ENCODE measurements around the gene NPM1. TPM values are rescaled to one million over a fixed set of nuclear protein-coding genes. Genes with fewer than 3 reads are reported as not detected.
"Not testable (repeated sequence)": the region's sequence is repeated elsewhere in the genome, so short reads cannot be mapped to it uniquely, and the experiment has no call there.

NPM1 gene
- total RNA-seq, 3 donors from 2014 or later: 582 to 739 (median 669) TPM

DNA sequence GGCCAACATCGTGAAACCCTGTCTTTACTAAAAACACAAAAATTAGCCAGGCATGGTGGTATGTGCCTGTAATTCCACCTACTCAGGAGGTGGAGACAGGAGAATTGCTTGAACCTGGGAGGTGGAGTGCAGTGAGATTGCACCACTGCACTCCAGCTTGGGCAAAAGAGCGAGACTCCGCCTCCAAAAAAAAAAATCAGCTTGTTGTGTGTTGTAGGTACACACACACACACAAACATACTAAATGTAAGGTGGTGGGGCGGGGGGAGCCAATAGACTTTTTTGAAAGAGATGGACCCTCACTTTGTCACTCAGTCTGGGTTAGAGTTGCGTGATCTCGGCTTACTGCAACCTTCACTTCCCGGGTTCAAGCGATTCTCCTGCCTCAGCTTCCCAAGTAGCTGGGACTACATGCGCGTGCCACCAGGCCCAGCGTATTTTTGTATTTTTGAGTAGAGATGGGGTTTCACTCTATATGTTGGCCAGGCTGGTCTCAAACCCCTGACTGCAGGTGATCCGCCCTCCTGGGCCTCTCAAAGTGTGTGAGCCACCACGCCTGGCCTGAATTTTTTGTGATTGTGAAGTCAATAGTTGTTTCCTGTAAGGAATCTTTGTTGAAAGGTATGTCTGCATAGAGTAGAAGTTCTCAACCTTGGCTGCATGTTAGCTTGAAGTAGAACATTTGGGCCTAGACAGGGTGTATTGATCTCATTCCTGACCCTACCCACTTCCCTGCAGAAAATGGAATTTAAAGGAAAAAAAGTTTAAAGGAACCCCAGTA, 13.7 kb downstream of the NPM1 start:
- no peak overlapping the region for H3K27ac ChIP-seq
- no peaks in the 10 kb centered on the region for H3K27me3 ChIP-seq
- peaks cover 4% of the 10 kb centered on the region for H3K36me3 ChIP-seq
- no peak overlapping the region for H3K4me3 ChIP-seq
- intact Hi-C loops (cut with DNase I; ENCODE audit: low total_unique reads): no loop called here
- no peaks in the 10 kb centered on the region for H3K4me1 ChIP-seq
- DNase-seq (ENCODE audit: low spot score in 2 of 2): no peak
- H3K9me3 ChIP-seq: no peaks in the 10 kb centered on the region
- TF ChIP-seq POLR2AphosphoS5 (IDR thresholded peaks at IDR 0.05) (no peak), POLR2A (IDR thresholded peaks at IDR 0.05) (no peak)
- TF ChIP-seq, protein P1, sequence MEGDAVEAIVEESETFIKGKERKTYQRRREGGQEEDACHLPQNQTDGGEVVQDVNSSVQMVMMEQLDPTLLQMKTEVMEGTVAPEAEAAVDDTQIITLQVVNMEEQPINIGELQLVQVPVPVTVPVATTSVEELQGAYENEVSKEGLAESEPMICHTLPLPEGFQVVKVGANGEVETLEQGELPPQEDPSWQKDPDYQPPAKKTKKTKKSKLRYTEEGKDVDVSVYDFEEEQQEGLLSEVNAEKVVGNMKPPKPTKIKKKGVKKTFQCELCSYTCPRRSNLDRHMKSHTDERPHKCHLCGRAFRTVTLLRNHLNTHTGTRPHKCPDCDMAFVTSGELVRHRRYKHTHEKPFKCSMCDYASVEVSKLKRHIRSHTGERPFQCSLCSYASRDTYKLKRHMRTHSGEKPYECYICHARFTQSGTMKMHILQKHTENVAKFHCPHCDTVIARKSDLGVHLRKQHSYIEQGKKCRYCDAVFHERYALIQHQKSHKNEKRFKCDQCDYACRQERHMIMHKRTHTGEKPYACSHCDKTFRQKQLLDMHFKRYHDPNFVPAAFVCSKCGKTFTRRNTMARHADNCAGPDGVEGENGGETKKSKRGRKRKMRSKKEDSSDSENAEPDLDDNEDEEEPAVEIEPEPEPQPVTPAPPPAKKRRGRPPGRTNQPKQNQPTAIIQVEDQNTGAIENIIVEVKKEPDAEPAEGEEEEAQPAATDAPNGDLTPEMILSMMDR (IDR thresholded peaks at IDR 0.05): no peak

DNA sequence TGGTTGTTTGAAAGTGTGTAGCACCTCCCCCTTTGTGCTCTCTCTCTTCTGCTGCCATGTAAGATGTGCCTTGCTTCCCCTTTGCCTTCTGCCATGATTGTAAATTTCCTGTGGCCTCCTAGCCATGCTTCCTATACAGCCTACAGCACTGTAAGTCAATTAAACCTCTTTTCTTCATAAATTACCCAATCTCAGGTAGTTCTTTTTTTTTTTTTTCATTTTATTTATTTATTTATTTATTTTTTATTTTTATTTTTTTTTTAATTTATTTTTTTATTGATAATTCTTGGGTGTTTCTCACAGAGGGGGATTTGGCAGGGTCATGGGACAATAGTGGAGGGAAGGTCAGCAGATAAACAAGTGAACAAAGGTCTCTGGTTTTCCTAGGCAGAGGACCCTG, 15.1 kb downstream of the NPM1 start:
- H3K9me3 ChIP-seq; H3K4me1 ChIP-seq; intact Hi-C loops (cut with DNase I; ENCODE audit: low total_unique reads): not testable (repeated sequence)

DNA sequence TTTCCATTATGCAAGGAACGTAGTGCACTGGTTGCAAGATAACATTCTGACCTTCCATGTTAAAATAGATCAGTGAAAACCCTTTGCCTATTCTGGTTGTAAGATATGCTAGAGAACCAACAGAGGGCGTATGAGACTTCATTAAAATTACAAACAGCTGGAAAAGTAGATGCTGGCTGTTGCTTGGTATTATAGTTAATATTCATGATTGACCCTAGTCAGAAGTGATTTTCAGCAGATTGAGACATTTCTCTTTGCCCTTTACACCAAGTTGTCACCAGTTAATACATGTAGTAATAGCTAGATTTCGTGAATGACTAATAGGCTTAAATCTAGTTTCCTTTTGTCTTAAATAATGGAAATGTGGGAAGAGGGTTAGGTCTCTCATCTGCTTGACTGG, 18.0 kb downstream of the NPM1 start:
- H3K36me3 ChIP-seq: peaks cover 4% of the 10 kb centered on the region
- intact Hi-C loops (cut with DNase I; ENCODE audit: low total_unique reads): no loop called here
- DNase-seq (ENCODE audit: low spot score in 2 of 2): no peak

More for the DNA sequence above, 15.1 kb downstream of the NPM1 start:
- DNase-seq (ENCODE audit: low spot score in 2 of 2); H3K36me3 ChIP-seq; H3K4me3 ChIP-seq; H3K27me3 ChIP-seq; H3K27ac ChIP-seq: not testable (repeated sequence)

DNA sequence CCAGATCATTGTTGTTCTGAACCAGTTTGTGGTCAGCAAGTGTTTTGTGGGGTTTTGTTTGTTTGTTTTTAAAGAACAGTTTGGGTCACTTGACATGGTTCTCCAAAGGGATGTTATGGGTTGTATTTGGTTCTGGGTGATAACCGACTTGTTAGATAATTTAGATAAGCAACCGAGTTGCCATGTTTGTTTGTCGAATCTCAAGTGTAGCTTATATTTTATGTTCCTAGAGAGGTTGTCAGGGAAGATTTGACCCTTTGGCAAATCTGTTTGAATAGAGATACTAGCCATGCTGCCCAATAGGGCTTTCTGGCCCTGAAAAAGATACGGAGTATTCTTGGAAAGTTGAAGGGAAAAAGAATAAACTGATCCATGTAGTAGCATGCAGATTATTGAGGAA, 19.6 kb downstream of the NPM1 start:
- H3K27ac ChIP-seq: no peak overlapping the region
- H3K4me3 ChIP-seq: no peak overlapping the region
- H3K9me3 ChIP-seq: no peaks in the 10 kb centered on the region
- no peak for DNase-seq (ENCODE audit: low spot score in 2 of 2)
- H3K4me1 ChIP-seq: no peaks in the 10 kb centered on the region
- intact Hi-C loops (cut with DNase I; ENCODE audit: low total_unique reads): no loop called here
- peaks cover 4% of the 10 kb centered on the region for H3K36me3 ChIP-seq
- TF ChIP-seq, protein P1 (IDR thresholded peaks at IDR 0.05): no peak
- no peak for TF ChIP-seq POLR2AphosphoS5 (IDR thresholded peaks at IDR 0.05)
- no peak for TF ChIP-seq POLR2A (IDR thresholded peaks at IDR 0.05)
- H3K27me3 ChIP-seq: no peaks in the 10 kb centered on the region

More for the DNA sequence above, 18.0 kb downstream of the NPM1 start:
- no peaks in the 10 kb centered on the region for H3K9me3 ChIP-seq
- no peak overlapping the region for H3K27ac ChIP-seq
- TF ChIP-seq POLR2AphosphoS5 (IDR thresholded peaks at IDR 0.05): no peak
- TF ChIP-seq, protein P1 (IDR thresholded peaks at IDR 0.05): peak in 1 of 3 donors; percentile 11
- no peak overlapping the region for H3K4me3 ChIP-seq
- H3K4me1 ChIP-seq: no peaks in the 10 kb centered on the region
- H3K27me3 ChIP-seq: no peaks in the 10 kb centered on the region

DNA sequence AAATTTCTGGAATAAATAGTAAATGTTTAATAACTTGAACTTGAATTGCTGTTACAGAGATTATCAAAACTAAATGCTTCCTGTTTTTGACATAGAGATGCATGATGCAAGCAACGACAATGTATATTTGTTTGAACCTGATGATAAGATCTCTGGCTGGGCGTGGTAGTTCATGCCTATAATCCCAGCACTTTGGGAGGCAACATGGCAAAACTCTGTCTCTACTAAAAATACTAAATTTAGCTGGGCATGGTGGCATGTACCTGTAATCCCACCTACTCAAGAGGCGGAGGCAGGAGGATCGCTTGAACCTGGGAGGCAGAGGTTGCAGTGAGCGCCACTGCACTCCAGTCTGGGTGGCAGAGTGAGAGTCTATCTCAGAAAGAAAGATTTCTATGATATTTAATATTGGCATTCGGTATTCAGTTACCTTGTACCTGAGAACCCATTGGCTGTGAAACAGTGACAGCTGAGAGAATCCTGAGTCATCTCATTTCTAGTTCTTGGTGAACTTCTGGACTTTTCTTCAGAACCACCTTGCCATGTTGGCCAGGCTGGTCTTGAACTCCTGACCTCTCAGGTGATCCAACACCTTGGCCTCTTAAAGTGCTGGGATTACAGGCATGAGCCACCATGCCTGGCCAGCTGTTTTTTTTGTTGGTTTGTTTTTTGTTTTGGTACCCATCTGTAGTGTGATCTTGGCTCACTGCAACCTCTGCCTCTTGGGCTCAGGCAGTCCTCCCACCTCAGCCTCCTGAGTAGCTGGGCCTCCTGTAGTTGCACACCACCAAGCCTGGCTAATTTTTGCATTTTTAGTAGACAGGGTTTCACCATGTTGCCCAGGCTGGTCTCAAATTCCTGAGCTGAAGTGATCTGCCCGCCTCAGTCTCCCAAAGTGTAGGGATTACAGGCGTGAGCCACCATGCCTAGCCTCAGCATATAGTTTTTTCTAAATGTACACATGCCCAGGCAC, 21.8 kb downstream of the NPM1 start:
- Histone ChIP-seq H3K9me3 (no peaks in the 10 kb centered on the region), H3K4me1 (no peaks in the 10 kb centered on the region), H3K4me3 (no peak overlapping the region), H3K27ac (no peak overlapping the region), H3K27me3 (no peaks in the 10 kb centered on the region), H3K36me3 (peaks cover 4% of the 10 kb centered on the region)
- TF ChIP-seq POLR2A (IDR thresholded peaks at IDR 0.05) (no peak), POLR2AphosphoS5 (IDR thresholded peaks at IDR 0.05) (no peak)
- TF ChIP-seq, protein P1 (IDR thresholded peaks at IDR 0.05): no peak
- intact Hi-C loops (cut with DNase I; ENCODE audit: low total_unique reads): no loop called here
- DNase-seq (ENCODE audit: low spot score in 2 of 2): no peak

Data from breast epithelium (tissue), 4 donors.